ENCODE measurements around the gene ZCCHC12.

Gene ZCCHC12

GRCh38 chrX:118823263-118824172, at the start of gene ZCCHC12:
ZCCHC12 (plus strand) TSS chrX:118823824; CDS start chrX:118825245, 1,421 bp downstream.
- DNase-seq (ENCODE audit: low read depth): peak; percentile 28
- TF ChIP-seq, protein P1, sequence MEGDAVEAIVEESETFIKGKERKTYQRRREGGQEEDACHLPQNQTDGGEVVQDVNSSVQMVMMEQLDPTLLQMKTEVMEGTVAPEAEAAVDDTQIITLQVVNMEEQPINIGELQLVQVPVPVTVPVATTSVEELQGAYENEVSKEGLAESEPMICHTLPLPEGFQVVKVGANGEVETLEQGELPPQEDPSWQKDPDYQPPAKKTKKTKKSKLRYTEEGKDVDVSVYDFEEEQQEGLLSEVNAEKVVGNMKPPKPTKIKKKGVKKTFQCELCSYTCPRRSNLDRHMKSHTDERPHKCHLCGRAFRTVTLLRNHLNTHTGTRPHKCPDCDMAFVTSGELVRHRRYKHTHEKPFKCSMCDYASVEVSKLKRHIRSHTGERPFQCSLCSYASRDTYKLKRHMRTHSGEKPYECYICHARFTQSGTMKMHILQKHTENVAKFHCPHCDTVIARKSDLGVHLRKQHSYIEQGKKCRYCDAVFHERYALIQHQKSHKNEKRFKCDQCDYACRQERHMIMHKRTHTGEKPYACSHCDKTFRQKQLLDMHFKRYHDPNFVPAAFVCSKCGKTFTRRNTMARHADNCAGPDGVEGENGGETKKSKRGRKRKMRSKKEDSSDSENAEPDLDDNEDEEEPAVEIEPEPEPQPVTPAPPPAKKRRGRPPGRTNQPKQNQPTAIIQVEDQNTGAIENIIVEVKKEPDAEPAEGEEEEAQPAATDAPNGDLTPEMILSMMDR (IDR thresholded peaks at IDR 0.05; ENCODE audit: low read depth, low read length, missing control alignments): no peak
- in situ Hi-C loops (cut with HindIII; ENCODE audit: low sequenced_read_pairs): no loop called here
- H3K4me3 ChIP-seq (ENCODE audit: low read depth, low read length): peak within 1 kb of the TSS; percentile 31

DNA sequence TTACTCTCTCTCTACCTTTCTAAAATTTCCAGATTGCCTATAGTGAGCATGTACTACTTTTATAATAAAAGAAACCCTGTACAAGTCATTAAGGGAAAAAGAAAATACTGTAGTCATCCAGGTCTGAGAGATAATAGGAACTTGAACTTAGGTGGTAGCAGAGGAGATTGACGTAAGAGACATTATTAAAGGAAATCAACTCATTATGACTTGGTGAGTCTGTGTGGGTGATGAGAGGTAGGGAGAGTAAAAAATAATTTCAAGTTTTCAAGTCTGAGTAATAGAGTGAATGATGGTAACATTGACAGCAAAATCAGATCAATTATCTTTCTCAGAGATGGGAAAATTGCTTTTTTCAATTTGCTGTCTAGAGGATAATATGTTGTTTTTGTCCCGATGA, 44.0 kb upstream of the ZCCHC12 start:
- no peak for DNase-seq (ENCODE audit: low read depth)
- TF ChIP-seq, protein P1 (IDR thresholded peaks at IDR 0.05; ENCODE audit: low read depth, low read length, missing control alignments): no peak
- no peak overlapping the region for H3K4me3 ChIP-seq (ENCODE audit: low read depth, low read length)
- in situ Hi-C loops (cut with HindIII; ENCODE audit: low sequenced_read_pairs): no loop called here

GRCh38 chrX:118780509-118780908, 43.1 kb upstream of the ZCCHC12 start:
- DNase-seq (ENCODE audit: low read depth): no peak
- no peak overlapping the region for H3K4me3 ChIP-seq (ENCODE audit: low read depth, low read length)
- TF ChIP-seq, protein P1 (IDR thresholded peaks at IDR 0.05; ENCODE audit: low read depth, low read length, missing control alignments): no peak
- in situ Hi-C loops (cut with HindIII; ENCODE audit: low sequenced_read_pairs): no loop called here

DNA sequence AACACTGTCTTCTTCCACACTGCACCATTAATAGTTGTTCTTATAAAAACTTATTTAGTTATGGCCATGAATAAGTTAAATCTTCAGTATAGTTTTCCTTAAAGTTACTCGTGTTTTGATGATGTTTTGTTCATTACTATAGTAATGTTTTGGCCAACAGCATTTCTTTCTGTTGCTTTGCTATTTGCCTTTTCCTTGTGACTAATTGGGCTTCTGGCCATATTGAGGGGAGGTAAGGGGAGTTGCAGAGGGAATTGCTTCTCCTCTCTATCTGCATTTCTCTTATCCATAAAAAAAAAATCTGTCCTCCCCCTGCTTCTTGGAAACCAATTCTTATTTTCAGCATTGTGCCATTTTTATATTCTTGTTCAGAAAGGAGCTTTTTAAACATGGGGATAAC, 42.7 kb upstream of the ZCCHC12 start:
- DNase-seq (ENCODE audit: low read depth): peak; percentile 8
- no peak overlapping the region for H3K4me3 ChIP-seq (ENCODE audit: low read depth, low read length)
- TF ChIP-seq, protein P1 (IDR thresholded peaks at IDR 0.05; ENCODE audit: low read depth, low read length, missing control alignments): no peak
- in situ Hi-C loops (cut with HindIII; ENCODE audit: low sequenced_read_pairs): no loop called here

GRCh38 chrX:118795528-118796280, 27.9 kb upstream of the ZCCHC12 start:
- no peak for DNase-seq (ENCODE audit: low read depth)
- TF ChIP-seq, protein P1 (IDR thresholded peaks at IDR 0.05; ENCODE audit: low read depth, low read length, missing control alignments): no peak
- in situ Hi-C loops (cut with HindIII; ENCODE audit: low sequenced_read_pairs): no loop called here
- H3K4me3 ChIP-seq (ENCODE audit: low read depth, low read length): no peak overlapping the region

DNA sequence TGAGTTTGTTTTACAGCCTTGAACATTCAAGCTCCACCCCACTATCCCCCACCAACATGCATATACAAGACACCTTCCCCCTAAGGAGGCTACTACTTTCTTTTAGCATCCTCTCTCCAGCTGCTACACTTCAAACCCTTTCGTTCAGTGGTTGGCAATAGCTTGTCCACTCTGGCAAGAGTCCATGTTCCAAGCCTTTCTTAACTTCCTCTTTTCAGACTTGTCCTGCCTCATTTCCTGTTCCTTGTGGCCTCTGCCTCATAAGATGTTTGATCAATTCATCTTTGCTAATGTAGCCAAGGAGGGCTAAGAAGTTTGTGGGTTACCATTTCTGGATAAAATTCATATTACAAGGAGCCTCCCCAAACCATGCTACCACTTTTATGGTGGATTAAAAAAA, 20.8 kb upstream of the ZCCHC12 start:
- H3K4me3 ChIP-seq (ENCODE audit: low read depth, low read length): no peak overlapping the region
- in situ Hi-C loops (cut with HindIII; ENCODE audit: low sequenced_read_pairs): no loop called here
- no peak for DNase-seq (ENCODE audit: low read depth)
- TF ChIP-seq, protein P1 (IDR thresholded peaks at IDR 0.05; ENCODE audit: low read depth, low read length, missing control alignments): no peak

Data from astrocyte of the cerebellum (primary cell).